HTR-8/SVneo (cell line): ENCODE data around the gene SPTBN1.

Experiments
- DNase-seq: peaks from one replicate; pipeline ENCODE4 v3.0.0; 2011; ENCODE audit warnings: low spot score, mixed read lengths; ENCODE audit not compliant: insufficient read length
- FAIRE-seq: peaks from 2 replicates; lab custom pipeline; 2011; peaks lifted over from hg19 to GRCh38; lab: Jason Lieb, UNC

The SPTBN1 gene

GRCh38 chr2:54566896-54567295 lies 110.8 kb downstream of the SPTBN1 start:
- no peak for DNase-seq
- no peak for FAIRE-seq

- FAIRE-seq: no peak
- DNase-seq: no peak
Measured at GRCh38 chr2:54568876-54569321, 112.8 kb downstream of the SPTBN1 start.

GRCh38 chr2:54569745-54570301 lies 113.7 kb downstream of the SPTBN1 start:
- no peak for FAIRE-seq
- no peak for DNase-seq

- FAIRE-seq (no peak), DNase-seq (no peak)
Measured at GRCh38 chr2:54570321-54570855, 114.3 kb downstream of the SPTBN1 start.

- no peak for FAIRE-seq
- peak; percentile 60 for DNase-seq
Measured at GRCh38 chr2:54570925-54571694, 115.0 kb downstream of the SPTBN1 start.

GRCh38 chr2:54572262-54572635 lies 116.1 kb downstream of the SPTBN1 start:
- FAIRE-seq (no peak), DNase-seq (peak; percentile 58)

GRCh38 chr2:54572636-54573536 lies 116.8 kb downstream of the SPTBN1 start:
- DNase-seq (no peak), FAIRE-seq (peak; percentile 16)

GRCh38 chr2:54573537-54573919 lies 117.4 kb downstream of the SPTBN1 start:
- DNase-seq (no peak), FAIRE-seq (no peak)

GRCh38 chr2:54574107-54574859 lies 118.2 kb downstream of the SPTBN1 start:
- FAIRE-seq: no peak
- no peak for DNase-seq

GRCh38 chr2:54574860-54575247 lies 118.7 kb downstream of the SPTBN1 start:
- FAIRE-seq: no peak
- DNase-seq: no peak

GRCh38 chr2:54575379-54575888 lies 119.3 kb downstream of the SPTBN1 start:
- no peak for DNase-seq
- no peak for FAIRE-seq

GRCh38 chr2:54577035-54577434 lies 120.9 kb downstream of the SPTBN1 start:
- no peak for FAIRE-seq
- no peak for DNase-seq

GRCh38 chr2:54577944-54578647 lies 122.0 kb downstream of the SPTBN1 start:
- DNase-seq (no peak), FAIRE-seq (no peak)

- no peak for FAIRE-seq
- DNase-seq: no peak
Measured at GRCh38 chr2:54578648-54579045, 122.5 kb downstream of the SPTBN1 start.

GRCh38 chr2:54579061-54579681 lies 123.0 kb downstream of the SPTBN1 start:
- DNase-seq (no peak), FAIRE-seq (no peak)

GRCh38 chr2:54579682-54580620 lies 123.8 kb downstream of the SPTBN1 start:
- DNase-seq (no peak), FAIRE-seq (no peak)

GRCh38 chr2:54581326-54582039 lies 125.4 kb downstream of the SPTBN1 start:
- DNase-seq (no peak), FAIRE-seq (no peak)
